Amniotic epithelial cell (primary cell): ENCODE measurements around the gene CDC34.

Source experiments
- DNase-seq: peaks from one replicate; pipeline ENCODE4 v3.0.0-alpha.2; 2010; ENCODE audit warnings: low read depth

The CDC34 gene

GRCh38 chr19:519449-519865 is 12.1 kb upstream of the CDC34 start:
- DNase-seq, result no peak

- DNase-seq, result no peak
Measured at GRCh38 chr19:522726-523125, 8.8 kb upstream of the CDC34 start.

- no peak for DNase-seq
Measured at GRCh38 chr19:524062-524674, 7.4 kb upstream of the CDC34 start.

- no peak for DNase-seq
Measured at GRCh38 chr19:525029-525428, 6.5 kb upstream of the CDC34 start.

- DNase-seq, result no peak
Measured at GRCh38 chr19:525857-526419, 5.6 kb upstream of the CDC34 start.

- DNase-seq, result no peak
Measured at GRCh38 chr19:530134-531008, 1.2 kb upstream of the CDC34 start.

- DNase-seq, result peak; percentile 63
Measured at GRCh38 chr19:531009-531752, 379 bp upstream of the CDC34 start.

GRCh38 chr19:532561-533363 is 1.2 kb downstream of the CDC34 start:
- DNase-seq, result peak; percentile 65

GRCh38 chr19:533364-534058 is 2.0 kb downstream of the CDC34 start:
- DNase-seq, result no peak

GRCh38 chr19:534088-534487 is 2.5 kb downstream of the CDC34 start:
- no peak for DNase-seq

- no peak for DNase-seq
Measured at GRCh38 chr19:535017-535835, 3.7 kb downstream of the CDC34 start.

GRCh38 chr19:536031-536880 is 4.7 kb downstream of the CDC34 start:
- no peak for DNase-seq

GRCh38 chr19:536881-537404 is 5.4 kb downstream of the CDC34 start:
- DNase-seq, result no peak

- no peak for DNase-seq
Measured at GRCh38 chr19:538641-539428, 7.3 kb downstream of the CDC34 start.

GRCh38 chr19:539429-540030 is 8.0 kb downstream of the CDC34 start:
- DNase-seq, result no peak

- DNase-seq, result no peak
Measured at GRCh38 chr19:540867-541637, 9.5 kb downstream of the CDC34 start.

- no peak for DNase-seq
Measured at GRCh38 chr19:541699-542098, 10.1 kb downstream of the CDC34 start.
